K562 (cell line): ENCODE measurements around the gene PPFIA1. TPM values are rescaled to one million over a fixed set of nuclear protein-coding genes. Genes with fewer than 3 reads are reported as not detected.

Source experiments
- KDM1A ChIP-seq, 2 experiments: fragments of 450-650 bp; IDR thresholded peaks; 2 replicates each; pipeline ENCODE4 v1.6.1; 2016; ENCODE audit warnings: mild to moderate bottlenecking in 2 of 2
- NELFE ChIP-seq: IDR thresholded peaks from 2 replicates; pipeline ENCODE4 v1.6.1; 2011; ENCODE audit warnings: mild to moderate bottlenecking; ENCODE audit not compliant: insufficient read depth, insufficient read length
- NFATC3 ChIP-seq: fragments of 450-650 bp; IDR thresholded peaks from 2 replicates; pipeline ENCODE4 v1.6.1; 2017; ENCODE audit warnings: mild to moderate bottlenecking
- PTTG1 ChIP-seq: fragments of 450-650 bp; IDR thresholded peaks from 2 replicates; pipeline ENCODE4 v1.6.1; 2016; ENCODE audit warnings: low read depth, mild to moderate bottlenecking, missing genetic modification characterization, missing compliant biosample characterization
- RBM15 ChIP-seq: fragments of 200-400 bp; formaldehyde crosslinking; IDR thresholded peaks from 2 replicates; pipeline ENCODE4 v1.6.1; 2018; ENCODE audit warnings: mild to moderate bottlenecking, low read length, moderate library complexity; ENCODE audit not compliant: insufficient read depth
- SMARCC2 ChIP-seq: fragments of 450-650 bp; IDR thresholded peaks from 2 replicates; pipeline ENCODE4 v1.6.1; 2017; ENCODE audit warnings: antibody characterized with exemption, moderate library complexity, mild to moderate bottlenecking, low read depth
- STAT5B ChIP-seq: fragments of 250-450 bp; sonication (Bioruptor Pico); IDR thresholded peaks from 2 replicates; pipeline ENCODE4 v1.8.0; 2021; ENCODE audit warnings: mild to moderate bottlenecking, inconsistent platforms
- TEAD4 ChIP-seq, 2 experiments: sonication (generic) in 1 of 2; formaldehyde crosslinking in 1 of 2; IDR thresholded peaks; 2 replicates each; pipeline versions ENCODE4 v1.6.1 to v1.8.0; 2012 to 2022; ENCODE audit warnings: borderline replicate concordance in 1 of 2, inconsistent platforms in 1 of 2, low read length in 1 of 2, mild to moderate bottlenecking in 1 of 2, missing genetic modification reagents in 1 of 2
- ZZZ3 ChIP-seq: fragments of 450-650 bp; IDR thresholded peaks from 2 replicates; pipeline ENCODE4 v1.6.1; 2016; ENCODE audit warnings: antibody characterized with exemption, mild to moderate bottlenecking, moderate library complexity
- polyA plus RNA-seq, 8 experiments: library from polyadenylated mRNA; depleted of rRNA in 4 of 8; stranded (reverse) in 5 of 8; unstranded in 3 of 8; fragments of >200 nt; fragmentation: Nextera tagmentation in 2 of 8; fragmentation: Illumina TruSeq in 1 of 8; extraction: Ambion mirVana in 2 of 8; extraction: Trizol in 1 of 8; gene quantifications; 2 replicates each; pipeline versions ENCODE4 v1.2.1 to v1.2.3, GENCODE V29; 2011 to 2014; ENCODE audit warnings: inconsistent platforms in 1 of 8, missing spikeins in 1 of 8
- total RNA-seq, 7 experiments: library from RNA; depleted of rRNA in 6 of 7; stranded (reverse); fragments of >200 nt in 6 of 7; fragmentation: Illumina TruSeq in 2 of 7; extraction: Trizol in 2 of 7; gene quantifications; 2 replicates each; pipeline versions ENCODE4 v1.2.1 to v1.2.3, GENCODE V29; 2011 to 2021; ENCODE audit warnings: low replicate concordance in 1 of 7
- TF ChIP-seq, protein P1 (sequence below), 2 experiments: fragments of 450-650 bp in 1 of 2; sonication (generic) in 1 of 2; formaldehyde crosslinking in 1 of 2; IDR thresholded peaks; 2 replicates each; pipeline versions ENCODE4 v1.7.1 to v1.9.0; 2016 to 2022; ENCODE audit warnings: inconsistent platforms in 1 of 2, mild to moderate bottlenecking in 1 of 2, missing genetic modification reagents in 1 of 2
- TF ChIP-seq, protein P2 (sequence below): fragments of 450-650 bp; IDR thresholded peaks from 2 replicates; pipeline ENCODE4 v1.6.1; 2018; ENCODE audit not compliant: partially characterized antibody

The PPFIA1 gene
- total and polyA plus RNA-seq, 9 of the 15 experiments (the other 6 are each of a cell fraction or from before 2014, with no cell fraction given), result 9.9 to 41.5 (median 28.5) TPM

DNA sequence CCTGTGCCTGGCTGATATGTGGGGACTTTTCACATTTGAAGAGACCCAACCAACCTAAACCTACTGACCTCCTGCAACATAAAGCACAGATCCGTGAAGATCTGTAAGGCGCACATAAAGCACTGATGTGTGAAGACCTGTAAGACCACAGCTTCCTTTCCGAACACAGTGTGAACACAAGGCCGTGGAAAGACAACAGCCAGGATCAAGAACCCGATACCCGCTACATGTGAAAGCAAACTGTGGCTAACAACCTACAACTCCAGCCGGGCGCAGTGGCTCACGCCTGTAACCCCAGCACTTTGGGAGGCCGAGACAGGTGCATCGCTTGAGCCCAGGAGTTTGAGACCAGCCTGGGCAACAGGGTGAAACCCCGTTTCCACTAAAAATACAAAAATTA lies 17.6 kb upstream of the PPFIA1 start (continued):
- TF ChIP-seq, protein P1, sequence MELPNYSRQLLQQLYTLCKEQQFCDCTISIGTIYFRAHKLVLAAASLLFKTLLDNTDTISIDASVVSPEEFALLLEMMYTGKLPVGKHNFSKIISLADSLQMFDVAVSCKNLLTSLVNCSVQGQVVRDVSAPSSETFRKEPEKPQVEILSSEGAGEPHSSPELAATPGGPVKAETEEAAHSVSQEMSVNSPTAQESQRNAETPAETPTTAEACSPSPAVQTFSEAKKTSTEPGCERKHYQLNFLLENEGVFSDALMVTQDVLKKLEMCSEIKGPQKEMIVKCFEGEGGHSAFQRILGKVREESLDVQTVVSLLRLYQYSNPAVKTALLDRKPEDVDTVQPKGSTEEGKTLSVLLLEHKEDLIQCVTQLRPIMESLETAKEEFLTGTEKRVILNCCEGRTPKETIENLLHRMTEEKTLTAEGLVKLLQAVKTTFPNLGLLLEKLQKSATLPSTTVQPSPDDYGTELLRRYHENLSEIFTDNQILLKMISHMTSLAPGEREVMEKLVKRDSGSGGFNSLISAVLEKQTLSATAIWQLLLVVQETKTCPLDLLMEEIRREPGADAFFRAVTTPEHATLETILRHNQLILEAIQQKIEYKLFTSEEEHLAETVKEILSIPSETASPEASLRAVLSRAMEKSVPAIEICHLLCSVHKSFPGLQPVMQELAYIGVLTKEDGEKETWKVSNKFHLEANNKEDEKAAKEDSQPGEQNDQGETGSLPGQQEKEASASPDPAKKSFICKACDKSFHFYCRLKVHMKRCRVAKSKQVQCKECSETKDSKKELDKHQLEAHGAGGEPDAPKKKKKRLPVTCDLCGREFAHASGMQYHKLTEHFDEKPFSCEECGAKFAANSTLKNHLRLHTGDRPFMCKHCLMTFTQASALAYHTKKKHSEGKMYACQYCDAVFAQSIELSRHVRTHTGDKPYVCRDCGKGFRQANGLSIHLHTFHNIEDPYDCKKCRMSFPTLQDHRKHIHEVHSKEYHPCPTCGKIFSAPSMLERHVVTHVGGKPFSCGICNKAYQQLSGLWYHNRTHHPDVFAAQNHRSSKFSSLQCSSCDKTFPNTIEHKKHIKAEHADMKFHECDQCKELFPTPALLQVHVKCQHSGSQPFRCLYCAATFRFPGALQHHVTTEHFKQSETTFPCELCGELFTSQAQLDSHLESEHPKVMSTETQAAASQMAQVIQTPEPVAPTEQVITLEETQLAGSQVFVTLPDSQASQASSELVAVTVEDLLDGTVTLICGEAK (IDR thresholded peaks at IDR 0.05), result no peak
- TF ChIP-seq, protein P1 (CRISPR knock-in tag; IDR thresholded peaks at IDR 0.05), result no peak
- TF ChIP-seq KDM1A (IDR thresholded peaks at IDR 0.05), result no peak
- TF ChIP-seq NFATC3, result no peak
- no peak for TF ChIP-seq TEAD4 (IDR thresholded peaks at IDR 0.05; ENCODE audit: low read length)
- TF ChIP-seq TEAD4 (CRISPR knock-in tag; IDR thresholded peaks at IDR 0.05; ENCODE audit: borderline replicate concordance), result no peak
- TF ChIP-seq RBM15, result no peak
- TF ChIP-seq, protein P2, sequence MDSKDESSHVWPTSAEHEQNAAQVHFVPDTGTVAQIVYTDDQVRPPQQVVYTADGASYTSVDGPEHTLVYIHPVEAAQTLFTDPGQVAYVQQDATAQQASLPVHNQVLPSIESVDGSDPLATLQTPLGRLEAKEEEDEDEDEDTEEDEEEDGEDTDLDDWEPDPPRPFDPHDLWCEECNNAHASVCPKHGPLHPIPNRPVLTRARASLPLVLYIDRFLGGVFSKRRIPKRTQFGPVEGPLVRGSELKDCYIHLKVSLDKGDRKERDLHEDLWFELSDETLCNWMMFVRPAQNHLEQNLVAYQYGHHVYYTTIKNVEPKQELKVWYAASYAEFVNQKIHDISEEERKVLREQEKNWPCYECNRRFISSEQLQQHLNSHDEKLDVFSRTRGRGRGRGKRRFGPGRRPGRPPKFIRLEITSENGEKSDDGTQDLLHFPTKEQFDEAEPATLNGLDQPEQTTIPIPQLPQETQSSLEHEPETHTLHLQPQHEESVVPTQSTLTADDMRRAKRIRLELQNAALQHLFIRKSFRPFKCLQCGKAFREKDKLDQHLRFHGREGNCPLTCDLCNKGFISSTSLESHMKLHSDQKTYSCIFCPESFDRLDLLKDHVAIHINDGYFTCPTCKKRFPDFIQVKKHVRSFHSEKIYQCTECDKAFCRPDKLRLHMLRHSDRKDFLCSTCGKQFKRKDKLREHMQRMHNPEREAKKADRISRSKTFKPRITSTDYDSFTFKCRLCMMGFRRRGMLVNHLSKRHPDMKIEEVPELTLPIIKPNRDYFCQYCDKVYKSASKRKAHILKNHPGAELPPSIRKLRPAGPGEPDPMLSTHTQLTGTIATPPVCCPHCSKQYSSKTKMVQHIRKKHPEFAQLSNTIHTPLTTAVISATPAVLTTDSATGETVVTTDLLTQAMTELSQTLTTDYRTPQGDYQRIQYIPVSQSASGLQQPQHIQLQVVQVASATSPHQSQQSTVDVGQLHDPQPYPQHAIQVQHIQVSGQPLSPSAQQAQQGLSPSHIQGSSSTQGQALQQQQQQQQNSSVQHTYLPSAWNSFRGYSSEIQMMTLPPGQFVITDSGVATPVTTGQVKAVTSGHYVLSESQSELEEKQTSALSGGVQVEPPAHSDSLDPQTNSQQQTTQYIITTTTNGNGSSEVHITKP, result no peak
- no peak for TF ChIP-seq PTTG1 (tag)
- no peak for TF ChIP-seq NELFE
- TF ChIP-seq SMARCC2, result no peak
- no peak for TF ChIP-seq STAT5B
- no peak for TF ChIP-seq ZZZ3
